Fibroblast of skin of scalp (primary cell): ENCODE data around the gene ALOX15B. TPM values are rescaled to one million over a fixed set of nuclear protein-coding genes. Genes with fewer than 3 reads are reported as not detected.

ENCODE experiments used
- DNase-seq: peaks from one replicate; pipeline ENCODE4 v3.0.0-alpha.2; 2013
- polyA plus RNA-seq, 2 experiments: library from polyadenylated mRNA; unstranded; fragments of 120-200 nt; gene quantifications; one replicate each; pipeline ENCODE4 v1.2.1, GENCODE V29; 2013; ENCODE audit not compliant: insufficient read length in 2 of 2

Gene ALOX15B
- polyA plus RNA-seq (2013, experiment 1 of 2; ENCODE audit: insufficient read length) = not detected
- polyA plus RNA-seq (2013, experiment 2 of 2; ENCODE audit: insufficient read length) = not detected

- DNase-seq = no peak
Measured at GRCh38 chr17:8038954-8039610, at the start of gene ALOX15B. ALOX15B (plus strand) TSS chr17:8039059; CDS start chr17:8039156, 97 bp downstream.

GRCh38 chr17:7989781-7990655 is 48.8 kb upstream of the ALOX15B start:
- DNase-seq = peak; percentile 67

GRCh38 chr17:7992516-7992915 is 46.3 kb upstream of the ALOX15B start:
- no peak for DNase-seq

- no peak for DNase-seq
Measured at GRCh38 chr17:7992924-7993323, 45.9 kb upstream of the ALOX15B start.

GRCh38 chr17:7993972-7994589 is 44.8 kb upstream of the ALOX15B start:
- DNase-seq = no peak

GRCh38 chr17:7995724-7996123 is 43.1 kb upstream of the ALOX15B start:
- DNase-seq = no peak

GRCh38 chr17:7997186-7997585 is 41.7 kb upstream of the ALOX15B start:
- DNase-seq = peak; percentile 31

GRCh38 chr17:8001976-8002720 is 36.7 kb upstream of the ALOX15B start, which contains the start of gene GUCY2D:
GUCY2D (plus strand) TSS chr17:8002615; CDS start chr17:8003048, 433 bp downstream.
- no peak for DNase-seq

GRCh38 chr17:8002721-8003593 is 35.9 kb upstream of the ALOX15B start:
- DNase-seq = no peak

- DNase-seq = no peak
Measured at GRCh38 chr17:8003594-8004181, 35.2 kb upstream of the ALOX15B start.

- DNase-seq = peak; percentile 55
Measured at GRCh38 chr17:8004899-8005298, 34.0 kb upstream of the ALOX15B start.

GRCh38 chr17:8005357-8005756 is 33.5 kb upstream of the ALOX15B start:
- DNase-seq = no peak

GRCh38 chr17:8005967-8006730 is 32.7 kb upstream of the ALOX15B start:
- DNase-seq = no peak

- DNase-seq = no peak
Measured at GRCh38 chr17:8006836-8007680, 31.8 kb upstream of the ALOX15B start.

- DNase-seq = no peak
Measured at GRCh38 chr17:8007836-8008235, 31.0 kb upstream of the ALOX15B start.

GRCh38 chr17:8012045-8012580 is 26.7 kb upstream of the ALOX15B start:
- no peak for DNase-seq

- DNase-seq = no peak
Measured at GRCh38 chr17:8012996-8013640, 25.7 kb upstream of the ALOX15B start.
